B cell (primary cell): Measurements from ENCODE around the gene MBD3L4.

ENCODE experiments used
- CTCF ChIP-seq: fragments of 200-600 bp; IDR thresholded peaks from one replicate; pipeline ENCODE4 v1.8.0; 2022; ENCODE audit warnings: antibody characterized with exemption, mild to moderate bottlenecking
- EZH2 ChIP-seq: IDR thresholded peaks from 2 replicates; pipeline ENCODE4 v1.6.1; 2012; ENCODE audit warnings: borderline replicate concordance, low read depth, mild to moderate bottlenecking, moderate library complexity, low read length; ENCODE audit not compliant: insufficient read depth, poor library complexity, severe bottlenecking

- TF ChIP-seq CTCF (no peak), EZH2 (no peak)
These were observed 39.2 kb downstream of the MBD3L4 start for GRCh38 chr19:7000816-7001215.
